Ovary (tissue), 9 donors: ENCODE results near the gene TSC22D4. TPM values are rescaled to one million over a fixed set of nuclear protein-coding genes. Genes with fewer than 3 reads are reported as not detected.

ENCODE experiments used
- DNase-seq, 5 donors: peaks; one replicate each; pipeline ENCODE4 v3.0.0-alpha.2; 2019 to 2020
- H3K27ac ChIP-seq, 2 donors: fragments of 200-600 bp; one replicate each; pipeline versions ENCODE4 v1.5.1 to v1.8.0; 2019 to 2022
- H3K27me3 ChIP-seq: fragments of 200-600 bp; one replicate; pipeline ENCODE4 v1.8.0; 2022
- H3K36me3 ChIP-seq: fragments of 200-600 bp; sonication (generic); one replicate; pipeline ENCODE4 v1.5.1; 2019
- H3K4me1 ChIP-seq: one replicate; pipeline ENCODE4 v1.8.1; 2013; ENCODE audit warnings: mild to moderate bottlenecking, moderate library complexity; ENCODE audit not compliant: insufficient read depth
- H3K4me3 ChIP-seq: fragments of 200-600 bp; sonication (generic); one replicate; pipeline ENCODE4 v1.5.1; 2017
- H3K9me3 ChIP-seq, 2 donors: fragments of 200-600 bp in 1 of 2; sonication (generic) in 1 of 2; one replicate each; pipeline versions ENCODE4 v1.5.1 to v1.8.1; 2013 to 2019; ENCODE audit warnings: mild to moderate bottlenecking in 1 of 2, moderate library complexity in 1 of 2
- EP300 ChIP-seq: sonication (generic); formaldehyde crosslinking; IDR thresholded peaks from one replicate; pipeline ENCODE4 v1.6.1; 2017; ENCODE audit warnings: antibody characterized with exemption
- POLR2A ChIP-seq: fragments of 450-650 bp; IDR thresholded peaks from one replicate; pipeline ENCODE4 v1.6.1; 2017; ENCODE audit warnings: antibody characterized with exemption, mild to moderate bottlenecking, moderate library complexity
- WGBS, 3 donors: extraction: QIAGEN DNeasy Blood & Tissue Kit in 1 of 3; methylation state at CpG; one replicate each; pipeline versions ENCODE4 v1.1.5 to v1.1.7; 2013 to 2017; 5-methylcytosine and 5-hydroxymethylcytosine counted together
- intact Hi-C, 4 donors: fragments of 100-400 bp; cut with DNase I; formaldehyde crosslinking; loops; one replicate each; pipeline versions ENCODE4 v1.11.0 to v1.15.1; 2022 to 2023
- polyA plus RNA-seq, 2 donors: library from polyadenylated mRNA; stranded (reverse); fragments of 200-250 nt in 1 of 2; fragments of 350-450 nt in 1 of 2; fragmentation: Illumina TruSeq in 1 of 2; extraction: RNeasy Lipid Tissue Mini Kit (QIAGEN cat#74804) in 1 of 2; gene quantifications; one replicate each; pipeline ENCODE4 v1.2.3, GENCODE V29; 2013 to 2014
- total RNA-seq, 7 donors: library from RNA; depleted of rRNA in 2 of 7; stranded (reverse); fragments of >200 nt in 2 of 7; fragmentation: NEBNext Ultra II Directional in 3 of 7; extraction: Animal tissue kit (Norgen Biotek cat#: 25700) in 3 of 7; gene quantifications; one replicate each; pipeline versions ENCODE4 v1.1.0 to v1.2.4, GENCODE V29; 2016 to 2023
- TF ChIP-seq, protein P1 (sequence below), 3 donors: fragments of 450-650 bp in 2 of 3; fragments of 200-600 bp in 1 of 3; IDR thresholded peaks; one replicate each; pipeline versions ENCODE4 v1.5.1 to v1.8.0; 2016 to 2022; ENCODE audit warnings: antibody characterized with exemption in 3 of 3, mild to moderate bottlenecking in 1 of 3
- donor health status: DM: no; HTN: no; CAD: no; lungs with moderate emphysema.
- donor health status: DM: no; HTN: no; CAD: no.
- donor health status: Bipolar disorder and iron deficiency.
- donor health status: DM: yes; HTN: yes; CAD: no.
- donor health status: DM: no; HTN: no; CAD: no.
- donor health status: DM: yes; HTN: yes; CAD: no.

TSC22D4 gene
- total and polyA plus RNA-seq, 9 donors: 6.5 to 57.3 (median 40.4) TPM

DNA sequence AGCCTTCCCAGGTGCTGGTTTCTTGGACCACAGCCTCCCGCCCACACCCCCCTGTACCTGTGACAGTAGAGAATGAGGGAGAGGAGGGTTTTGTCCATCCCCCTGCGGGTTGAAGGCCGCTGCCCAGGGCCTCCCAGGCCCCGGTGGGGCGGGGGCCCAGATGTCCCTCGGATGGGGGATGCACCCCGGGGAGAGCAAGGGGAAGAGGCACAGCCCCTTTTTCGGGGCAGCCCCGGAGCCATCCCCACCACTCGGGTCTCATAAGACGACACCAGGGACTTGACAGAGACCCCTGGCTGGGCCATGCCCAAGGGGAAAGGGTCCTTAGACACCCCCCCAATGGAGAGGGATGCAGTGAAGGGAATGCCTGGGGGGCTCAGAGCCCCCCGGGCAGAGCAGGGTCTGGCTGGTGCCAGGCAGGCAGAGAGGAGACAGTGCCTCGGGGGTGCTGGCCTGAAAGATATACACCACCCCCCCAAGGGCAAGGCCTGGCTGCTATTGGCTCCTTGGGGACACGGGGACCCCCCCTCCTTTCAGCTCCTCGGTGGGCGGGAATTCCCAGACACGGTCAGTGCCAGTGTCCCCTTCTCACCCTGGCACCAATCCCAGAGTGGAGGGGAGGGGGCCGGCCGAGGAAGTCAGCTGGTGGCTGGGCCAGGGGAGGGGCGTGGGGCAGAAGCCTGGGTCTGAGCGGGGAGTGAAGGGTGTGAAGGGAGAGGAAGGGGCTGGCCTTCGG is 11.2 kb downstream of the TSC22D4 start:
- intact Hi-C loops: loop anchor here in 3 of 4 donors (2.0 to 10.0 kb wide), 5 partner anchors 94 to 257 kb away; partner anchors contain the start of genes EPO (in 2 of the 3) and GIGYF1 (in 2 of the 3)
- WGBS, 3 donors: 55 to 59% (median 59%) methylated on average over 19 to 22 of the region's 22 CpGs
- Histone ChIP-seq H3K9me3 (no peaks in the 10 kb centered on the region), H3K27me3 (no peaks in the 10 kb centered on the region), H3K27ac (peak overlapping the region in 1 of 2 donors; percentile 28), H3K36me3 (no peaks in the 10 kb centered on the region), H3K4me1 (peaks cover 7% of the 10 kb centered on the region), H3K4me3 (no peak overlapping the region)
- DNase-seq: no peak
- TF ChIP-seq, protein P1, sequence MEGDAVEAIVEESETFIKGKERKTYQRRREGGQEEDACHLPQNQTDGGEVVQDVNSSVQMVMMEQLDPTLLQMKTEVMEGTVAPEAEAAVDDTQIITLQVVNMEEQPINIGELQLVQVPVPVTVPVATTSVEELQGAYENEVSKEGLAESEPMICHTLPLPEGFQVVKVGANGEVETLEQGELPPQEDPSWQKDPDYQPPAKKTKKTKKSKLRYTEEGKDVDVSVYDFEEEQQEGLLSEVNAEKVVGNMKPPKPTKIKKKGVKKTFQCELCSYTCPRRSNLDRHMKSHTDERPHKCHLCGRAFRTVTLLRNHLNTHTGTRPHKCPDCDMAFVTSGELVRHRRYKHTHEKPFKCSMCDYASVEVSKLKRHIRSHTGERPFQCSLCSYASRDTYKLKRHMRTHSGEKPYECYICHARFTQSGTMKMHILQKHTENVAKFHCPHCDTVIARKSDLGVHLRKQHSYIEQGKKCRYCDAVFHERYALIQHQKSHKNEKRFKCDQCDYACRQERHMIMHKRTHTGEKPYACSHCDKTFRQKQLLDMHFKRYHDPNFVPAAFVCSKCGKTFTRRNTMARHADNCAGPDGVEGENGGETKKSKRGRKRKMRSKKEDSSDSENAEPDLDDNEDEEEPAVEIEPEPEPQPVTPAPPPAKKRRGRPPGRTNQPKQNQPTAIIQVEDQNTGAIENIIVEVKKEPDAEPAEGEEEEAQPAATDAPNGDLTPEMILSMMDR (IDR thresholded peaks at IDR 0.05): no peak
- TF ChIP-seq EP300 (no peak), POLR2A (no peak)

DNA sequence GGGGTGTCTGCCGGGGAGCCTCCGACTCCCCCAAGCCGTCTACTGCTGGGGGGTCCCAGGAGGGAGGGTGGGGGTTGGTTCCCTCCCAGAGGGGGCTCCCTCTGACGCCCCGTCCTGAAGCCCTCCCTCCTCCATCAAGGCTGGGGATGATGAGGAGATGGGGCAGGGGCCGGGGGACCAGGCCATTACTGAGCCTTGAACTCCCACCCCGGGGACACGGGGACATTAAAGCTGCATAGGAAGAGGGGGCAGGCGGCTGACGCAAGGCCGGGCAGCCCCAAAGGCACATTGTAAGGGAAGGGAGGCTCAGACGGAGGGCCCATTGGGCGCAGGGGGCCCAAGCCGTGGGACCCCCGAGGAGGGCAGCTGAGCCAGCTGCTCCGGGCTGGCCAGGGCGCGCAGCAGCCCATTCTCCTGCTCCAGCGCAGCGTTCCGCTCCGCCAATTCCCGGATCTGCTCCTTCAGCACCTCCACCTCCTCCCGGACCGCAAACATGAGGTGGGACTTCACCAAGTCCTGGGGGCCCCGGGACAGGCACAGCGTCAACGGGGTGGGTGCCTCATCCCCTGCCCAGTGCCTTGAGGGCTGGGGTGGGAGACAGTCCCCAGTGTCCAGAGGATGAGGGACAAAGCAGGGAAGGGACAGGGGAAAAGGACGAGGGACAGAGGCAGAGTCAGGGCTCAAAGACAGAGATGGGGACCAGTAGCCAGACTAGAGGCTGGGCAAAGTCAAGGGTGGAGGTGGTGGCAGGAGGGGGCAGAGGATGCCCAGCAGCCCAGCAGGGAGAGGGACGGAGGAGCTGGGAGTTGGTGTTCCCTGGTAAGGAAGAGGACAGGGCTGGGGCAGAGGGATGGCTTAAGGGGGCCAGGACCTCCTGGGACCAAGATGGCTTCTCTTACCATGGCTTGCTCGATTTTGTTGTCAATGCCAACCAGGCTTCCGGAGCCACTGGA is 12.1 kb downstream of the TSC22D4 start:
- TF ChIP-seq EP300 (no peak), POLR2A (no peak)
- TF ChIP-seq, protein P1 (IDR thresholded peaks at IDR 0.05): no peak
- H3K27ac ChIP-seq: peak overlapping the region in 1 of 2 donors; percentile 1
- H3K9me3 ChIP-seq: no peaks in the 10 kb centered on the region
- peaks cover 7% of the 10 kb centered on the region for H3K4me1 ChIP-seq
- intact Hi-C loops: loop anchor here in 3 of 4 donors (5.0 to 10.0 kb wide), 4 partner anchors 95 to 258 kb away; partner anchors contain the start of genes EPO (in 2 of the 3) and GIGYF1 (in 2 of the 3)
- WGBS, 3 donors: 67 to 72% (median 71%) methylated on average over 32 of the region's 32 CpGs
- no peaks in the 10 kb centered on the region for H3K27me3 ChIP-seq
- no peaks in the 10 kb centered on the region for H3K36me3 ChIP-seq
- DNase-seq: no peak
- no peak overlapping the region for H3K4me3 ChIP-seq

DNA sequence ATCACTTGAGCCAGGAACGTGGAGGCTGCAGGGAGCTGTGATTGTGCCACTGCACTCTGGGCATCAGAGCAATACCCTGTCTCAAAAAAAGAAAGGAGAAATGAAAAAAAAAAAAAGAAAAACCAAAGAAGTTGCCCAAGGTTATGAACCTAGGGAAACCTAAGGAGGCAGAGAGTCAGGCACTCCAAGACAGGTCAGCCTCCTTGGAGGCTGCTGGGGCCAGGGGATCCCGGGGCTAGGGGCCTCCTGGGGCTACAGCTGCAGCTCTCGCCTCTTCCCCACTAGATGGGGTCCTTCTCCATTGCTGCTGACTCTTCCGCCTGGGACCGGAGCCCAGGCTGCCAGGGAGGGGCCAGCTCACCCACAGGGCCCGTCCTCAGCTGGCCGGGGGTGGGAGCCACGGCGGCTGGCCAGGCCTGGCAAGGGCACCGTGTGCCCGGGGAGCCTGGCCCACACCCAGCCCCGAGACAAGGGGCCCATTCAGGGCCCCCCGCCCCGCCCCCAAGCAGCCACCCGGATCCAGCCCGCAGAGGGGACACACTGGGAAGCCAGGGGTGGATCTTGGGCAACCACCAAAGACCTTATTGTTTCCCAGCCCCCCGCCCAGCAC is 13.2 kb downstream of the TSC22D4 start:
- intact Hi-C loops: loop anchor here in 3 of 4 donors (5.0 to 10.0 kb wide), 4 partner anchors 96 to 259 kb away; partner anchors contain the start of genes EPO (in 2 of the 3) and GIGYF1 (in 2 of the 3)
- peak; percentile 78 to 88 (median 82) for DNase-seq
- H3K4me1 ChIP-seq: peaks cover 7% of the 10 kb centered on the region
- H3K9me3 ChIP-seq: no peaks in the 10 kb centered on the region
- WGBS, 3 donors: 6 to 11% (median 10%) methylated on average over 11 to 17 of the region's 17 CpGs
- peak overlapping the region; percentile 1 to 64 for H3K27ac ChIP-seq
- no peak overlapping the region for H3K4me3 ChIP-seq
- no peaks in the 10 kb centered on the region for H3K27me3 ChIP-seq
- TF ChIP-seq EP300: no peak
- TF ChIP-seq, protein P1 (IDR thresholded peaks at IDR 0.05): peak; percentile 49 to 65 (median 54)
- no peaks in the 10 kb centered on the region for H3K36me3 ChIP-seq

DNA sequence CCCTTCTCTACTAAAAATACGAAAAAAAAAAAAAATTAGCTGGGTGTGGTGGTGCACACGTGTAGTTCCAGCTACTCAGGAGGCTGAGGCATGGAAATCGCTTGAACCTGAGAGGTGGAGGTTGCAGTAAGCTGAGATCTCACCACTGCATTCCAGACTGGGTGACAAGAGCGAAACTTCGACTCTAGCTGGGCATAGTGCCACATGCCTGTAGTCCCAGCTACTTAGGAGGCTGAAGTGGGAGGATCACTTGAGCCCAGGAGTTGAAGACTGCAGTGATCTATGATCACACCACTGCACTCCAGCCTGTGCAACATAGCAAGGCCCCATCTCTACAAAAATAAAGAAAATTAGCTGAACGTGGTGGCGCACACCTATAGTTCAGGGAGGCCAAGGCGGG is 13.7 kb downstream of the TSC22D4 start:
- TF ChIP-seq POLR2A (no peak), EP300 (no peak)
- TF ChIP-seq, protein P1 (IDR thresholded peaks at IDR 0.05): no peak
- 69 to 72% (median 71%) methylated on average over 8 of the region's 8 CpGs for WGBS, 3 donors
- intact Hi-C loops: loop anchor here in 3 of 4 donors (5.0 to 10.0 kb wide), 4 partner anchors 97 to 260 kb away; partner anchors contain the start of genes EPO (in 2 of the 3) and GIGYF1 (in 2 of the 3)
- H3K27me3 ChIP-seq: no peaks in the 10 kb centered on the region
- H3K4me1 ChIP-seq: peaks cover 7% of the 10 kb centered on the region
- no peak for DNase-seq
- H3K36me3 ChIP-seq: no peaks in the 10 kb centered on the region
- H3K4me3 ChIP-seq: no peak overlapping the region
- no peaks in the 10 kb centered on the region for H3K9me3 ChIP-seq
- no peak overlapping the region for H3K27ac ChIP-seq
